ENCODE data around the gene GAS2L3.
"Not testable (repeated sequence)": the region's sequence is repeated elsewhere in the genome, so short reads cannot be mapped to it uniquely, and the experiment has no call there.

GAS2L3 gene

GRCh38 chr12:100610666-100611430, 37.4 kb downstream of the GAS2L3 start:
- Histone ChIP-seq H3K9me3 (ENCODE audit: control insufficient read depth, insufficient read depth, low read length) (no peaks in the 10 kb centered on the region), H3K4me1 (ENCODE audit: control insufficient read depth, insufficient read depth, low read length) (no peaks in the 10 kb centered on the region), H3K36me3 (ENCODE audit: control insufficient read depth, insufficient read depth, low read length) (no peaks in the 10 kb centered on the region), H3K27me3 (ENCODE audit: control insufficient read depth, insufficient read depth, low read length) (no peaks in the 10 kb centered on the region), H3K4me3 (ENCODE audit: low read length) (no peak overlapping the region), H3K27ac (ENCODE audit: low read length) (no peak overlapping the region)
- WGBS (ENCODE audit: insufficient coverage, insufficient read length): no CpG with 5 or more reads among the region's 4 CpGs
- DNase-seq (ENCODE audit: low read depth, low spot score): no peak

GRCh38 chr12:100612606-100613005, 39.1 kb downstream of the GAS2L3 start:
- Histone ChIP-seq H3K27me3 (ENCODE audit: control insufficient read depth, insufficient read depth, low read length) (no peaks in the 10 kb centered on the region), H3K4me1 (ENCODE audit: control insufficient read depth, insufficient read depth, low read length) (no peaks in the 10 kb centered on the region), H3K36me3 (ENCODE audit: control insufficient read depth, insufficient read depth, low read length) (no peaks in the 10 kb centered on the region), H3K4me3 (ENCODE audit: low read length) (no peak overlapping the region), H3K9me3 (ENCODE audit: control insufficient read depth, insufficient read depth, low read length) (no peaks in the 10 kb centered on the region), H3K27ac (ENCODE audit: low read length) (no peak overlapping the region)
- no CpG with 5 or more reads among the region's 3 CpGs for WGBS (ENCODE audit: insufficient coverage, insufficient read length)
- no peak for DNase-seq (ENCODE audit: low read depth, low spot score)

- no CpG with 5 or more reads among the region's 4 CpGs for WGBS (ENCODE audit: insufficient coverage, insufficient read length)
- H3K4me3 ChIP-seq (ENCODE audit: low read length): no peak overlapping the region
- no peak for DNase-seq (ENCODE audit: low read depth, low spot score)
Observed at GRCh38 chr12:100624571-100624970, 51.1 kb downstream of the GAS2L3 start.

GRCh38 chr12:100632445-100632892, 59.0 kb downstream of the GAS2L3 start:
- Histone ChIP-seq H3K27ac (ENCODE audit: low read length) (no peak overlapping the region), H3K36me3 (ENCODE audit: control insufficient read depth, insufficient read depth, low read length) (no peaks in the 10 kb centered on the region), H3K27me3 (ENCODE audit: control insufficient read depth, insufficient read depth, low read length) (no peaks in the 10 kb centered on the region), H3K9me3 (ENCODE audit: control insufficient read depth, insufficient read depth, low read length) (no peaks in the 10 kb centered on the region), H3K4me1 (ENCODE audit: control insufficient read depth, insufficient read depth, low read length) (no peaks in the 10 kb centered on the region), H3K4me3 (ENCODE audit: low read length) (no peak overlapping the region)
- DNase-seq (ENCODE audit: low read depth, low spot score): no peak
- WGBS (ENCODE audit: insufficient coverage, insufficient read length): no CpG with 5 or more reads among the region's 4 CpGs

More at GRCh38 chr12:100624571-100624970, 51.1 kb downstream of the GAS2L3 start:
- no peaks in the 10 kb centered on the region for H3K9me3 ChIP-seq (ENCODE audit: control insufficient read depth, insufficient read depth, low read length)
- H3K36me3 ChIP-seq (ENCODE audit: control insufficient read depth, insufficient read depth, low read length): no peaks in the 10 kb centered on the region
- H3K27me3 ChIP-seq (ENCODE audit: control insufficient read depth, insufficient read depth, low read length): no peaks in the 10 kb centered on the region
- H3K4me1 ChIP-seq (ENCODE audit: control insufficient read depth, insufficient read depth, low read length): no peaks in the 10 kb centered on the region
- no peak overlapping the region for H3K27ac ChIP-seq (ENCODE audit: low read length)

- not testable (repeated sequence) for H3K4me1 ChIP-seq (ENCODE audit: control insufficient read depth, insufficient read depth, low read length); H3K9me3 ChIP-seq (ENCODE audit: control insufficient read depth, insufficient read depth, low read length); H3K4me3 ChIP-seq (ENCODE audit: low read length); H3K27me3 ChIP-seq (ENCODE audit: control insufficient read depth, insufficient read depth, low read length); H3K36me3 ChIP-seq (ENCODE audit: control insufficient read depth, insufficient read depth, low read length); H3K27ac ChIP-seq (ENCODE audit: low read length); DNase-seq (ENCODE audit: low read depth, low spot score)
- WGBS (ENCODE audit: insufficient coverage, insufficient read length): no CpG with 5 or more reads among the region's 11 CpGs
Observed at GRCh38 chr12:100633082-100633785, 59.8 kb downstream of the GAS2L3 start.

GRCh38 chr12:100643246-100643645, 69.8 kb downstream of the GAS2L3 start:
- no peak overlapping the region for H3K27ac ChIP-seq (ENCODE audit: low read length)
- H3K36me3 ChIP-seq (ENCODE audit: control insufficient read depth, insufficient read depth, low read length): no peaks in the 10 kb centered on the region
- H3K27me3 ChIP-seq (ENCODE audit: control insufficient read depth, insufficient read depth, low read length): no peaks in the 10 kb centered on the region
- WGBS (ENCODE audit: insufficient coverage, insufficient read length): no CpG with 5 or more reads among the region's 6 CpGs
- H3K9me3 ChIP-seq (ENCODE audit: control insufficient read depth, insufficient read depth, low read length): peaks cover 2% of the 10 kb centered on the region; the same call in 1 of the 2 replicates
- DNase-seq (ENCODE audit: low read depth, low spot score): no peak
- no peak overlapping the region for H3K4me3 ChIP-seq (ENCODE audit: low read length)
- no peaks in the 10 kb centered on the region for H3K4me1 ChIP-seq (ENCODE audit: control insufficient read depth, insufficient read depth, low read length)

GRCh38 chr12:100646896-100647295, 73.4 kb downstream of the GAS2L3 start:
- Histone ChIP-seq H3K27me3 (ENCODE audit: control insufficient read depth, insufficient read depth, low read length) (no peaks in the 10 kb centered on the region), H3K4me3 (ENCODE audit: low read length) (no peak overlapping the region), H3K9me3 (ENCODE audit: control insufficient read depth, insufficient read depth, low read length) (peaks cover 2% of the 10 kb centered on the region; the same call in 1 of the 2 replicates), H3K36me3 (ENCODE audit: control insufficient read depth, insufficient read depth, low read length) (no peaks in the 10 kb centered on the region), H3K27ac (ENCODE audit: low read length) (no peak overlapping the region), H3K4me1 (ENCODE audit: control insufficient read depth, insufficient read depth, low read length) (no peaks in the 10 kb centered on the region)
- WGBS (ENCODE audit: insufficient coverage, insufficient read length): no CpG with 5 or more reads among the region's 8 CpGs
- no peak for DNase-seq (ENCODE audit: low read depth, low spot score)

- Histone ChIP-seq H3K9me3 (ENCODE audit: control insufficient read depth, insufficient read depth, low read length) (no peaks in the 10 kb centered on the region), H3K36me3 (ENCODE audit: control insufficient read depth, insufficient read depth, low read length) (no peaks in the 10 kb centered on the region), H3K4me3 (ENCODE audit: low read length) (no peak overlapping the region), H3K4me1 (ENCODE audit: control insufficient read depth, insufficient read depth, low read length) (no peaks in the 10 kb centered on the region), H3K27ac (ENCODE audit: low read length) (no peak overlapping the region), H3K27me3 (ENCODE audit: control insufficient read depth, insufficient read depth, low read length) (no peaks in the 10 kb centered on the region)
- DNase-seq (ENCODE audit: low read depth, low spot score): no peak
- no CpG with 5 or more reads among the region's 3 CpGs for WGBS (ENCODE audit: insufficient coverage, insufficient read length)
Observed at GRCh38 chr12:100651108-100651507, 77.6 kb downstream of the GAS2L3 start.

- DNase-seq (ENCODE audit: low read depth, low spot score): no peak
Observed at GRCh38 chr12:100651694-100652093, 78.2 kb downstream of the GAS2L3 start.

GRCh38 chr12:100652488-100652887, 79.0 kb downstream of the GAS2L3 start:
- Histone ChIP-seq H3K36me3 (ENCODE audit: control insufficient read depth, insufficient read depth, low read length) (no peaks in the 10 kb centered on the region), H3K4me1 (ENCODE audit: control insufficient read depth, insufficient read depth, low read length) (no peaks in the 10 kb centered on the region), H3K4me3 (ENCODE audit: low read length) (no peak overlapping the region), H3K27me3 (ENCODE audit: control insufficient read depth, insufficient read depth, low read length) (no peaks in the 10 kb centered on the region), H3K9me3 (ENCODE audit: control insufficient read depth, insufficient read depth, low read length) (no peaks in the 10 kb centered on the region), H3K27ac (ENCODE audit: low read length) (no peak overlapping the region)
- no CpG with 5 or more reads among the region's 3 CpGs for WGBS (ENCODE audit: insufficient coverage, insufficient read length)
- no peak for DNase-seq (ENCODE audit: low read depth, low spot score)

More at GRCh38 chr12:100651694-100652093, 78.2 kb downstream of the GAS2L3 start:
- no CpG with 5 or more reads among the region's 4 CpGs for WGBS (ENCODE audit: insufficient coverage, insufficient read length)
- Histone ChIP-seq H3K27me3 (ENCODE audit: control insufficient read depth, insufficient read depth, low read length) (no peaks in the 10 kb centered on the region), H3K36me3 (ENCODE audit: control insufficient read depth, insufficient read depth, low read length) (no peaks in the 10 kb centered on the region), H3K4me3 (ENCODE audit: low read length) (no peak overlapping the region), H3K9me3 (ENCODE audit: control insufficient read depth, insufficient read depth, low read length) (no peaks in the 10 kb centered on the region), H3K27ac (ENCODE audit: low read length) (no peak overlapping the region), H3K4me1 (ENCODE audit: control insufficient read depth, insufficient read depth, low read length) (no peaks in the 10 kb centered on the region)

Measured in iPS DF 6.9 (cell line).